OCI-LY1 (cell line): ENCODE results near the gene MAD2L1BP.

ENCODE experiments used
- H2AFZ ChIP-seq: fragments of 200-600 bp; sonication (generic), shearing (Covaris generic); 2 replicates; pipeline ENCODE4 v1.6.0; 2014; ENCODE audit warnings: antibody characterized with exemption, mild to moderate bottlenecking, low read length
- H3F3A ChIP-seq: fragments of 200-600 bp; sonication (generic), shearing (Covaris generic); 2 replicates; pipeline ENCODE4 v1.6.0; 2014; ENCODE audit warnings: mild to moderate bottlenecking, antibody characterized with exemption, low read length, moderate library complexity; ENCODE audit not compliant: insufficient read depth
- H3K27ac ChIP-seq: fragments of 200-600 bp; sonication (generic); 2 replicates; pipeline ENCODE4 v1.5.1; 2014; ENCODE audit warnings: low read length, mixed run types, mild to moderate bottlenecking, low read depth; ENCODE audit not compliant: poor library complexity, severe bottlenecking
- H3K27me3 ChIP-seq: fragments of 200-600 bp; sonication (generic); 2 replicates; pipeline ENCODE4 v1.6.0; 2014; ENCODE audit warnings: antibody characterized with exemption, mild to moderate bottlenecking, low read length, moderate library complexity; ENCODE audit not compliant: insufficient read depth
- H3K36me3 ChIP-seq: fragments of 200-600 bp; sonication (generic); 2 replicates; pipeline ENCODE4 v1.6.1; 2014; ENCODE audit warnings: mild to moderate bottlenecking, antibody characterized with exemption, low read length, moderate library complexity, mixed read lengths; ENCODE audit not compliant: insufficient read depth
- H3K4me1 ChIP-seq: fragments of 200-600 bp; sonication (generic); 2 replicates; pipeline ENCODE4 v1.5.1; 2014; ENCODE audit warnings: mild to moderate bottlenecking, low read length, moderate library complexity; ENCODE audit not compliant: insufficient read depth, severe bottlenecking
- H3K4me2 ChIP-seq: fragments of 200-600 bp; sonication (generic), shearing (Covaris generic); 2 replicates; pipeline ENCODE4 v1.6.1; 2014; ENCODE audit warnings: low read length
- H3K4me3 ChIP-seq: fragments of 200-600 bp; sonication (generic); 2 replicates; pipeline ENCODE4 v1.5.1; 2014; ENCODE audit warnings: low read length, low read depth, mild to moderate bottlenecking, mixed read lengths; ENCODE audit not compliant: poor library complexity, severe bottlenecking
- H3K79me2 ChIP-seq: fragments of 200-600 bp; shearing (Covaris generic); 2 replicates; pipeline ENCODE4 v1.6.1; 2016; ENCODE audit warnings: mixed run types, low read length, mixed read lengths; ENCODE audit not compliant: insufficient read depth
- H3K9ac ChIP-seq: fragments of 200-600 bp; sonication (generic), shearing (Covaris generic); 2 replicates; pipeline ENCODE4 v1.6.1; 2014; ENCODE audit warnings: mild to moderate bottlenecking, low read length, mixed read lengths
- H3K9me2 ChIP-seq: fragments of 200-600 bp; sonication (generic), shearing (Covaris generic); 2 replicates; pipeline ENCODE4 v1.6.1; 2014; ENCODE audit warnings: low read depth, mild to moderate bottlenecking, low read length, mixed read lengths
- H3K9me3 ChIP-seq: fragments of 200-600 bp; shearing (Covaris generic); 2 replicates; pipeline ENCODE4 v1.6.1; 2014; ENCODE audit warnings: low read length, mixed read lengths
- H4K20me1 ChIP-seq: fragments of 200-600 bp; sonication (generic), shearing (Covaris generic); 2 replicates; pipeline ENCODE4 v1.6.0; 2016; ENCODE audit warnings: mild to moderate bottlenecking, low read length; ENCODE audit not compliant: insufficient read depth
- CTCF ChIP-seq: fragments of 200-600 bp; sonication (generic), shearing (Covaris generic); IDR thresholded peaks from 2 replicates; pipeline ENCODE4 v1.5.1; 2017; ENCODE audit warnings: mild to moderate bottlenecking, antibody characterized with exemption, low read length, moderate library complexity, mixed read lengths
- EZH2 ChIP-seq: fragments of 200-600 bp; sonication (generic), shearing (Covaris generic); IDR thresholded peaks from 2 replicates; pipeline ENCODE4 v1.8.0; 2017; ENCODE audit warnings: borderline replicate concordance, mixed run types, mild to moderate bottlenecking, antibody characterized with exemption, low read length, moderate library complexity, mixed read lengths

The MAD2L1BP gene

GRCh38 chr6:43621836-43622180 lies 13.8 kb upstream of the MAD2L1BP start:
- no peaks in the 10 kb centered on the region for H3K27me3 ChIP-seq
- no peaks in the 10 kb centered on the region for H3K9me2 ChIP-seq
- H3K4me3 ChIP-seq = no peak overlapping the region
- no peak overlapping the region for H3K4me2 ChIP-seq
- no peak overlapping the region for H3K27ac ChIP-seq
- H3K36me3 ChIP-seq = peaks cover 91% of the 10 kb centered on the region
- no peaks in the 10 kb centered on the region for H3F3A ChIP-seq
- no peaks in the 10 kb centered on the region for H3K79me2 ChIP-seq
- no peaks in the 10 kb centered on the region for H3K9me3 ChIP-seq
- no peaks in the 10 kb centered on the region for H4K20me1 ChIP-seq
- TF ChIP-seq CTCF = no peak
- no peak for TF ChIP-seq EZH2
- no peak overlapping the region for H3K9ac ChIP-seq
- no peak overlapping the region for H2AFZ ChIP-seq
- peaks cover under 1% of the 10 kb centered on the region for H3K4me1 ChIP-seq

DNA sequence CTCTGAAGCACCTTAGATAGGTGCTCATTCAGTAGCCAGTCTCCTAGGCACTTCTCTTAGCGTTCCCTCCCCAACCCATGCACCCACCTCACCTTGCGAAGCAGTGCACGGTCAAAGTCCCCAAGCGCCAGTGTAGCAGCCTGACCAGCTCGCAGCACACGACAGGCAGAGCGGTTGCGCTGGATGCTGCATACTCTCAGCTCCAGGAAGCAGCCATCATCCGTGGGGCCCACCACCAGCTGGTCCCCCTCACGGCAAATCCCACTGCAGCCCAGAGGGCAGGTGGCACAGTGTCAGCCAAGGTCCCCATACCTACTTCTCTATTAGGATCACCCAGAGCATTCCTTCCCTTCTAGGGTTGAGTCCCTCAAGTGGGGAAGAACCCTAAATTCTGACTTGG lies 13.1 kb upstream of the MAD2L1BP start:
- H3F3A ChIP-seq = no peaks in the 10 kb centered on the region
- H3K4me1 ChIP-seq = peaks cover 8% of the 10 kb centered on the region
- H3K79me2 ChIP-seq = no peaks in the 10 kb centered on the region
- no peak overlapping the region for H2AFZ ChIP-seq
- no peak overlapping the region for H3K9ac ChIP-seq
- H3K4me2 ChIP-seq = no peak overlapping the region
- peaks cover 89% of the 10 kb centered on the region for H3K36me3 ChIP-seq
- H3K4me3 ChIP-seq = no peak overlapping the region
- H3K9me3 ChIP-seq = no peaks in the 10 kb centered on the region
- TF ChIP-seq EZH2 (no peak), CTCF (no peak)
- no peaks in the 10 kb centered on the region for H3K9me2 ChIP-seq
- H3K27ac ChIP-seq = no peak overlapping the region
- no peaks in the 10 kb centered on the region for H4K20me1 ChIP-seq
- H3K27me3 ChIP-seq = no peaks in the 10 kb centered on the region

DNA sequence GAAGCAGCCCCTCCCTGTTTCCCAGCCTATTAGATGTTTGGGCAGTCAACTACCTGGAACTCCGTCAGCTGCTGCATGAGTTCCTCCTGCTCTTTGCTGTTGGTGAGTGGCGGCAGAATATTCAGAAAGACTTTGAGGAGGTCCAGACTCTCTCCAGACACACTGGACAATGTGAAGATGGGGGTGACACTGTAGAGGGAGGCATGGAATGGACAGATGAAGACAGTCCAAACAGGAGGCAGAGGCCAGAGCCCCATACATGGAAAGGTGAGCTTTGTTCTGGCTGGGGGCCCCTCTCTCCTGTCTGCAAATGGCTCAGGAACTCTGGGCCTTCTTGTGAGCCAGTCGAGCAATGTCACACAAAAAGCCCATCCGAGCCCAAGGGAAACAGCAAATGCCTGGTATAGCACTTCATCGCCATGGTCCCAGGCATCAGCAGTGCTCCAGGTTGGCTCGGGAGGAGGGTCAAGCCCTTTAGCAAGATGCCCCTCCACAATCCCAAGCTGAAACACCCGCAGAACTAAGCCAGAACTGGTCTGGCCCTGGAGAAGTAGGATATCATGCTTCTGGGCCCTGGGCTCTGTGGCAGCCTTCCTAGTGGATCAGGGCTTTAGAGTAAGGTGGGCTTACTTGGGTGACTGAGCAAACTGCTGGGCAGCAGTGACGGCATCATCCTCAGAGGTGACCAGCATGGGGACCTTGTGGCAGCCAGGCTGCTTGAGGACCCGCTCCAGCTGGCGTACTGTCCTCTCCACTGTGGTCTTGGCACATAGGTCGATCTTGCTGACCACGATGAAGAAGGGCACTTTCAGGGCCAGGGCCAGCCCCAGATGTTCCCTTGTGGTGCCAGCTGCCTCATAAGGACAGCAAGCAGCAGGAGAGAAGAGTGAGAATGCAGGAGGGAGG lies 11.5 kb upstream of the MAD2L1BP start:
- no peak overlapping the region for H3K9ac ChIP-seq
- no peak overlapping the region for H3K4me2 ChIP-seq
- H3K36me3 ChIP-seq = peaks cover 75% of the 10 kb centered on the region
- no peaks in the 10 kb centered on the region for H3F3A ChIP-seq
- no peak overlapping the region for H2AFZ ChIP-seq
- H3K27me3 ChIP-seq = no peaks in the 10 kb centered on the region
- H3K4me1 ChIP-seq = peaks cover 13% of the 10 kb centered on the region
- no peak overlapping the region for H3K27ac ChIP-seq
- H3K79me2 ChIP-seq = no peaks in the 10 kb centered on the region
- no peaks in the 10 kb centered on the region for H4K20me1 ChIP-seq
- H3K9me3 ChIP-seq = no peaks in the 10 kb centered on the region
- H3K4me3 ChIP-seq = no peak overlapping the region
- TF ChIP-seq CTCF (no peak), EZH2 (no peak)
- H3K9me2 ChIP-seq = no peaks in the 10 kb centered on the region
